ENCODE results near the gene SORCS2. TPM values are rescaled to one million over a fixed set of nuclear protein-coding genes. Genes with fewer than 3 reads are reported as not detected.

The SORCS2 gene
- total RNA-seq, 1 experiment from 2014 or later = 0.15 TPM

GRCh38 chr4:7535094-7535493 is 342.8 kb downstream of the SORCS2 start:
- in situ Hi-C loops (cut with HindIII; ENCODE audit: low pct_unique_long_range_greater_than_20kb, low sequenced_read_pairs) (no loop called here), intact Hi-C loops (cut with micrococcal nuclease; ENCODE audit: unreplicated experiment) (no loop called here)
- Histone ChIP-seq H3K36me3 (ENCODE audit: control insufficient read depth, insufficient read depth, low read length) (no peaks in the 10 kb centered on the region), H3K9me3 (ENCODE audit: control insufficient read depth, insufficient read depth, low read depth, low read length) (no peaks in the 10 kb centered on the region), H3K27me3 (ENCODE audit: control insufficient read depth, insufficient read depth, low read length) (no peaks in the 10 kb centered on the region), H3K4me3 (ENCODE audit: low read depth in 2 of 2, low read length in 2 of 2) (no peak overlapping the region), H3K4me1 (ENCODE audit: control insufficient read depth, insufficient read depth, low read length) (no peaks in the 10 kb centered on the region), H3K27ac (ENCODE audit: low read length) (no peak overlapping the region)
- no peak for DNase-seq (ENCODE audit: low read depth, low spot score)
- no TSS peak for BruUV-seq (replicated peaks)
- no peak for TF ChIP-seq CTCF (IDR thresholded peaks at IDR 0.05)
- no peak for ATAC-seq
- CTCF ChIA-PET = no interaction called here
- POLR2A ChIA-PET = no interaction called here

- ATAC-seq = no peak
- Histone ChIP-seq H3K27me3 (ENCODE audit: control insufficient read depth, insufficient read depth, low read length) (no peaks in the 10 kb centered on the region), H3K4me1 (ENCODE audit: control insufficient read depth, insufficient read depth, low read length) (no peaks in the 10 kb centered on the region), H3K27ac (ENCODE audit: low read length) (no peak overlapping the region), H3K9me3 (ENCODE audit: control insufficient read depth, insufficient read depth, low read depth, low read length) (no peaks in the 10 kb centered on the region), H3K36me3 (ENCODE audit: control insufficient read depth, insufficient read depth, low read length) (no peaks in the 10 kb centered on the region), H3K4me3 (ENCODE audit: low read depth in 2 of 2, low read length in 2 of 2) (no peak overlapping the region)
- CTCF ChIA-PET = no interaction called here
- in situ Hi-C loops (cut with HindIII; ENCODE audit: low pct_unique_long_range_greater_than_20kb, low sequenced_read_pairs) (no loop called here), intact Hi-C loops (cut with micrococcal nuclease; ENCODE audit: unreplicated experiment) (no loop called here)
- DNase-seq (ENCODE audit: low read depth, low spot score) = no peak
- no TSS peak for BruUV-seq (replicated peaks)
- no peak for TF ChIP-seq POLR2AphosphoS5 (IDR thresholded peaks at IDR 0.05; ENCODE audit: low read depth, low read length)
- TF ChIP-seq CTCF (IDR thresholded peaks at IDR 0.05) = no peak
- no peak for TF ChIP-seq REST (IDR thresholded peaks at IDR 0.05; ENCODE audit: insufficient read depth in 1 of 2, low read depth in 2 of 2, low read length in 1 of 2)
- TF ChIP-seq TCF7L2 (IDR thresholded peaks at IDR 0.05; ENCODE audit: low read depth, low read length) = no peak
- TF ChIP-seq SIN3A (IDR thresholded peaks at IDR 0.05; ENCODE audit: borderline replicate concordance, insufficient read depth, low read depth, low read length) = no peak
- POLR2A ChIA-PET = no interaction called here
Measured at GRCh38 chr4:7535619-7536018, 343.3 kb downstream of the SORCS2 start.

GRCh38 chr4:7536876-7537275 is 344.5 kb downstream of the SORCS2 start:
- TF ChIP-seq CTCF (IDR thresholded peaks at IDR 0.05) (no peak), TCF7L2 (IDR thresholded peaks at IDR 0.05; ENCODE audit: low read depth, low read length) (no peak), REST (IDR thresholded peaks at IDR 0.05; ENCODE audit: insufficient read depth in 1 of 2, low read depth in 2 of 2, low read length in 1 of 2) (no peak), SIN3A (IDR thresholded peaks at IDR 0.05; ENCODE audit: borderline replicate concordance, insufficient read depth, low read depth, low read length) (no peak), POLR2AphosphoS5 (IDR thresholded peaks at IDR 0.05; ENCODE audit: low read depth, low read length) (no peak)
- intact Hi-C loops (cut with micrococcal nuclease; ENCODE audit: unreplicated experiment) (no loop called here), in situ Hi-C loops (cut with HindIII; ENCODE audit: low pct_unique_long_range_greater_than_20kb, low sequenced_read_pairs) (no loop called here)
- no TSS peak for BruUV-seq (replicated peaks)
- no peak for ATAC-seq
- Histone ChIP-seq H3K4me3 (ENCODE audit: low read depth in 2 of 2, low read length in 2 of 2) (no peak overlapping the region), H3K27ac (ENCODE audit: low read length) (no peak overlapping the region), H3K9me3 (ENCODE audit: control insufficient read depth, insufficient read depth, low read depth, low read length) (no peaks in the 10 kb centered on the region), H3K27me3 (ENCODE audit: control insufficient read depth, insufficient read depth, low read length) (no peaks in the 10 kb centered on the region), H3K36me3 (ENCODE audit: control insufficient read depth, insufficient read depth, low read length) (no peaks in the 10 kb centered on the region), H3K4me1 (ENCODE audit: control insufficient read depth, insufficient read depth, low read length) (no peaks in the 10 kb centered on the region)
- DNase-seq (ENCODE audit: low read depth, low spot score) = no peak
- ChIA-PET POLR2A (no interaction called here), CTCF (no interaction called here)

All from Panc1 (cell line).